NB4 (cell line): ENCODE results near the gene GNG11.

Experiments
- DNase-seq: peaks from one replicate; pipeline ENCODE4 v3.0.0; 2010; ENCODE audit warnings: low read depth
- H3K4me3 ChIP-seq: one replicate; pipeline ENCODE4 v1.5.1; 2011; ENCODE audit warnings: mild to moderate bottlenecking, low read depth, low read length, moderate library complexity
- CTCF ChIP-seq: IDR thresholded peaks from one replicate; pipeline ENCODE4 v1.5.1; 2012; ENCODE audit warnings: low read depth, low read length
- MAX ChIP-seq: IDR thresholded peaks from 2 replicates; pipeline ENCODE4 v1.6.1; 2011; ENCODE audit warnings: low read depth, low read length
- MYC ChIP-seq: IDR thresholded peaks from 2 replicates; pipeline ENCODE4 v1.6.1; 2011; ENCODE audit warnings: low read depth, low read length
- POLR2A ChIP-seq: IDR thresholded peaks from 2 replicates; pipeline ENCODE4 v1.6.1; 2011; ENCODE audit warnings: mild to moderate bottlenecking; ENCODE audit not compliant: insufficient read length; ENCODE audit errors: extremely low read depth

Gene GNG11

GRCh38 chr7:93944673-93945072, 23.1 kb downstream of the GNG11 start:
- no peak for DNase-seq
- H3K4me3 ChIP-seq = no peak overlapping the region
- no peak for TF ChIP-seq MYC
- no peak for TF ChIP-seq MAX
- TF ChIP-seq POLR2A = no peak
- TF ChIP-seq CTCF = no peak

GRCh38 chr7:93945083-93945482, 23.5 kb downstream of the GNG11 start:
- TF ChIP-seq MAX (no peak), MYC (no peak), CTCF (no peak), POLR2A (no peak)
- no peak for DNase-seq
- H3K4me3 ChIP-seq = no peak overlapping the region

GRCh38 chr7:93945756-93946535, 24.4 kb downstream of the GNG11 start:
- no peak for DNase-seq
- no peak for TF ChIP-seq MYC

GRCh38 chr7:93948106-93948505, 26.6 kb downstream of the GNG11 start:
- no peak overlapping the region for H3K4me3 ChIP-seq
- no peak for DNase-seq
- no peak for TF ChIP-seq CTCF
- TF ChIP-seq MAX = no peak
- TF ChIP-seq POLR2A = no peak
- no peak for TF ChIP-seq MYC

More at GRCh38 chr7:93945756-93946535, 24.4 kb downstream of the GNG11 start:
- no peak overlapping the region for H3K4me3 ChIP-seq

- H3K4me3 ChIP-seq = no peak overlapping the region
- TF ChIP-seq MYC (no peak), MAX (no peak), CTCF (no peak), POLR2A (no peak)
- no peak for DNase-seq
Observed at GRCh38 chr7:93948873-93949272, 27.3 kb downstream of the GNG11 start.

- DNase-seq = no peak
- TF ChIP-seq CTCF = no peak
- TF ChIP-seq POLR2A = no peak
- no peak for TF ChIP-seq MYC
- TF ChIP-seq MAX = no peak
- no peak overlapping the region for H3K4me3 ChIP-seq
Observed at GRCh38 chr7:93949423-93949822, 27.9 kb downstream of the GNG11 start.
